GM23338 (cell line): Measurements from ENCODE around the gene HERC5.

Experiments
- CTCF ChIP-seq, 2 experiments: fragments of 200-600 bp in 1 of 2; sonication (generic) in 1 of 2; conservative IDR thresholded peaks; 2 replicates each; pipeline versions ENCODE4 v1.5.1 to v1.6.1; 2016 to 2017; ENCODE audit warnings: antibody characterized with exemption in 2 of 2, low read depth in 2 of 2, mild to moderate bottlenecking in 2 of 2, moderate library complexity in 1 of 2
- EZH2phosphoT487 ChIP-seq: fragments of 200-600 bp; sonication (generic); IDR thresholded peaks from one replicate; pipeline ENCODE4 v1.8.1; 2018; ENCODE audit warnings: antibody characterized with exemption; ENCODE audit not compliant: unreplicated experiment
- POLR2AphosphoS5 ChIP-seq: IDR thresholded peaks from 2 replicates; pipeline ENCODE4 v1.6.1; 2016; ENCODE audit warnings: antibody characterized with exemption, low read depth

DNA sequence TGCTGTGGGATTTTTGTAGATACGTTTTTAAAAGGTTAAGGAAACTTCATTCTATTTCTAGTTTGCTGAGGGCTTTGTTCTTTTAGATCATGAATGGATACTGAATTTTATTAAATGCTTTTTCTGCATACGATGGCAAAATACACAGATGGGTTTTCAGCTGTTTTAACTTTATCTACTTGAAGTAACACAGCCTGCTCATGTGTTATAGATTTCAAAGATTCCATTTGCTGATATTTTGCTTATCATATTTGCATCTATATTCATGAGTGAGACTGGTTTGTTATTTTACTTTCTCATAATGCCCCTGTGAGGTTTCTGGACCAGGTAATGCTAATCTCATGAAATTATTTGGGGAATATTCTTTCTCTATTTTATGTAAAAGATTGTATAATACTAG is 34.5 kb upstream of the HERC5 start:
- TF ChIP-seq EZH2phosphoT487 (no peak), CTCF (conservative IDR thresholded peaks at IDR 0.05; ENCODE audit: low read depth in 2 of 2) (no peak), POLR2AphosphoS5 (no peak)
